HUDEP-2 (cell line): ENCODE results near the gene TRIM38.
"Not testable (repeated sequence)": the region's sequence is repeated elsewhere in the genome, so short reads cannot be mapped to it uniquely, and the experiment has no call there.

ENCODE experiments used
- DNase-seq, 76 experiments: peaks; one replicate each; lab custom pipeline; 2025; ENCODE audit not compliant: unreplicated experiment in 76 of 76; lab: John Stamatoyannopoulos, UW

Gene TRIM38

DNA sequence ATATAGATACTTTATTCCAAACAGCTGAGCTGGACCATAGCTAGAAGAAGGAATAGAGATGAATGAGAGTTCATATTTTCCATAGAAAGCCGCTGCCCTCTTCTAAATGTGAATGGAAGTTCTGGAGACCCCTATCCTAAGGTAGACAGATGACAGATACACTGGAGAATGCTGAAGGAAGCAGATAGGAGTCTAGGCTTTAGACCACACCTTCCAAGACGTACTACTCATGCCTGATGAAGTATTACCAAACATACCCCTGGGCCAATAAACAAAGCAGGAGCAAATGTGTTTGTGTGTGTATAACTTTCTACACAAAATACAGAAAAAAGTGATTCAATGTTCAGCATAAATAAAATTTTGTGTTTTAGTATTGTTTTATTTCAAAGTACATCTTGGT lies 23.0 kb upstream of the TRIM38 start:
- no peak for DNase-seq

DNA sequence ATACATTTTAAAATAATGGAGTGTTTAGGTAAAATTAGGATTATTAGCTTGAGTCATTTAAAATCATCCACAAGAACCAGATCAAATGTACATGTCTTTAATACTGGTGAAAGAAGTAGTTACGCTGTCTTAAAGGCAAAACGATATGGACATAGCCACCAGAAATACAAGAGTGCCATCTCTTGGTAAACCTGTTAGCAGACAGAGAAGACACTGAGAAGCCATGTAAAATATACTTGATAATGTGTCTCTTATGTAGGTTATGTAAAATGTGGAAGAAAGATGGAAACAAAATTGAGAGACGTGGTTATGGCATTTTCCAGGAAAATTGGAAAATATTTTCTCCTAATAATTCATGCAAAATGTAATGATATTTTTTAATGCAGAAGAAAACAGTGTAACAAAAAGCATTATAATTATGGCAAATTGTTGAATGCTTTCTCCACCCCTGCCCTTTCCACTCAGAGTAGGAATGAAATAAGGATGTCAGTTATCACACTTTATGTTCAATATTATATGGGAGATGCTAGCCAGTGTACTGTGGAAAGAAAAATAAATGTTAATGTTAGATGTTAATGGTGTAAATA lies 19.9 kb upstream of the TRIM38 start:
- peak in 20 of 76 experiments; percentile 10 to 58 (median 37) for DNase-seq

GRCh38 chr6:25943887-25944286 lies 18.7 kb upstream of the TRIM38 start:
- DNase-seq: no peak

DNA sequence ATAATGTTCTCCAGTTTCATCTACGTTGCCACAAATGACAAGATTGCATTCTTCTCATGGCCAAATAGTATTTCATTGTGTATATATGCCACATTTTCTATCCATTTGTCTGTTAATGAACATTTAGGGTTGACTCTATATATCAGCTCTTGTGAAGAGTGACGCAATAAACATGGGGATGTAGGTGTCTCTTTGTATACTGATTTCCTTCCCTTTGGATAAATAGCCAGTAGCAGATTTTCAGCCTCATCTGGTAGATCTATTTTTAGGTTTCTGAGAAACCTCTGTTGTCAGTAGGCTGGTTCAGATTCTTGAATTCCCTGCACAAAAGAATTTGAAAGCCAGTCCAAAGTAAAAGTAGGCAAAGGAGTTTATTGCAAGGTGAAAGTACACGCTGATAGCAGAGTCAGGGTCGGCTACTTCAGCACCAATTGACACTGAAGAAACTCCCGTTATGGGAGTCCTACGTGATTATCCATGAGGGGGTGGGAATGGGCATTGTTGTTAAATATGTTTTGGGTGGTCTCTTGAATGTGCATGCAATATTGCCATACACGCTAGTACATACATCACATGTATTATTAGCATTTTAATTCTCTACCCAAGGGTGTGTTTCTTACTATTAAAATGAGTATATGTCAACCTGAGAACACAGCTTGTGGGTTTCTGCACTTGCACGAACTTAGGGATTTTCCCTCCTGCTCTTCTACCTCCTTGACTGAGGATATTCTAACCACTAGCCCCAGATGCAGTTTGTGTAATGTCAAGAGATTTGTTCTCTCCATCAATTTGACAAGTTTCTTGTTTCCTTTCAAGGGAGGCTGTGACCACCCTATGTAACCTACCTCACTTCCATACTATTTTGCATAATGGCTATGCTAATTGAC lies 17.7 kb upstream of the TRIM38 start:
- DNase-seq: no peak

DNA sequence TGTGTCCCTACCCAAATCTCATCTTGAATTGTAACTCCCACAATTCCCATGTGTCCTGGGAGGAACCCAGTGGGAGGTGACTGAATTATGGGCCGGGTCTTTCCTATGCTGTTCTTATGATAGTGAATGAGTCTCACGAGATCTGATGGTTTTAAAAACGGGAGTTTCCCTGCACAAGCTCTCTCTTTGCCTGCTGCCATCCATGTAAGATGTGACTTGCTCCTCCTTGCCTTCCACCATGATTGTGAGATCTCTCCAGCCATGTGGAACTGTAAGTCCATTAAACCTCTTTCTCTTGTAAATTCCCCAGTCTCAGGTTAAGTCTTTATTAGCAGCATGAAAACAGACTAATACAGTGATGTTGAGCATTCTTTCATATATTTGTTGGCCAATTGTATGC lies 16.9 kb upstream of the TRIM38 start:
- DNase-seq: not testable (repeated sequence)

DNA sequence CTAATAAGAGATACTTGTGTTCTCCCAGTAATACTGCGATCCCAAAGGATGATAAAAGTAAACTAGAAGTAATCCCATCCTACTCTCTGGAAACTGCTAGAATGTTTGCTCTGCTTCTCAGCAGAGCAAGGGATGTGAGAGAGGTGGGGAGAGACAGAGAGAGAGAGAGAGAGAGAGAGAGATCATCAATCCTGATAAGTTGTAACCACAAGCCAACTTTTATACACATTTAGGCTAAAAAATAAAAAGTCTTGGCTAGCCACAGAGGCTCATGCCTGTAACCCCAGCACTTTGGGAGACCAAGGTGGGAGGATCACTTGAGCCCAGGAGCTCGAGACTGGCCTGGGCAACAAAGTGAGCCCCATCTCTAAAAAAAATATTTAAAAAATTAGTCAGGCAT lies 16.0 kb upstream of the TRIM38 start:
- no peak for DNase-seq

DNA sequence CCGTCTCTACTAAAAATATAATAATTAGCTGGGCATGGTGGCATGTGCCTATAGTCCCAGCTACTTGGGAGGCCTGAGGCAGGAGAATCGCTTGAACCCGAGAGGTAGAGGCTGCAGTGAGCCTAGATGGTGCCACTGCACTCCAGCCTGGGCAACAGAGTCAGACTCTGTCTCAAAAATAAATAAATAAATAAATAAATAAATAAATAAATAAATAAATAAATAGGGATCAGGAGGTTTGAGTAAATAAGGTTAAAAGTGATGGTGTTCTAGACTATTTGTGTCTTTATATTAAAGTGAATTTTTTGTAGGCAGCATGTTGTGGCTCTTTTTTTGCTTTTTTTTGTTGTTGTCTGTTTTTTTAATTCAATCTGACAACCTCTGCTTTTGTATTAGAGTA lies 15.1 kb upstream of the TRIM38 start:
- not testable (repeated sequence) for DNase-seq

GRCh38 chr6:25949695-25950094 lies 12.9 kb upstream of the TRIM38 start:
- no peak for DNase-seq

DNA sequence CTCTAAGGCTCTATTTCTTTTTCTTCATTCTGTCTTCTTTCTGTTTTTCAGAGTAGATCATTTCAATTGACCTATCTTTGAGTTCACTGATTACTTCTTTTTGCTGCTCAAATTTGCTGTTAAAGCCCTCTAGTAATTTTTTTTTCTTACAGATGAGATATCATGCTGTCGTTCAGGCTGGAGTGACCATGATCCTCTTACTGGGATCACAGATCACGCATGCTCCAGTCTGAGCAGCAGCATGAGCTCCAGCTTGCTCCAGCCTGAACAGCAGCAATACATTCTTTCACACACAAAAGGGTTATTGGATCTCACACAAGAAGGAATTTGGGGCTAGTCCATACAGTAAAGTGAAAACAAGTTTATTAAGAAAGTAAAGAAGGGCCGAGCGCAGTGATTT lies 12.3 kb upstream of the TRIM38 start:
- DNase-seq: no peak

GRCh38 chr6:25951296-25952032 lies 11.1 kb upstream of the TRIM38 start:
- DNase-seq: no peak

- no peak for DNase-seq
Measured at GRCh38 chr6:25952535-25952934, 10.1 kb upstream of the TRIM38 start.

DNA sequence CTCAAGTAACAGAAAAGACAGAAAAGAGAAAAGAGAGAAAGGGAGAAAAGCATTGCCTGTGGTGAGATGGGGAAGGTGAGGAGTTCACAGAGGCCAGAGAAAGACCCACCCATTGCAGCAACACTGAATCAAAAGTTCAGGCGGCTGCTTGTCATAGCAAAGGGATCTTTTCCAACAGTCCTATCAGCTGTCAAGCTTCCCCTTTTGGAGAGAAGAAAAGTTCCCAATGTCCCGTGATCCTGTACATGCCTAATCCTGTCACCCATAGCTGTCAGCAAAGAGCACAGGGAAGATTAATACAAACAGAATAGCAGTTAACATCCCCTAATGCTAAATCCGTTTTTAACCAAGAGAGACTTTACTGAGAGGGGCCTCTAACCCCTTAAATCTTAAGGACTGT lies 8.9 kb upstream of the TRIM38 start:
- DNase-seq: no peak

GRCh38 chr6:25954756-25955155 lies 7.8 kb upstream of the TRIM38 start:
- no peak for DNase-seq

DNA sequence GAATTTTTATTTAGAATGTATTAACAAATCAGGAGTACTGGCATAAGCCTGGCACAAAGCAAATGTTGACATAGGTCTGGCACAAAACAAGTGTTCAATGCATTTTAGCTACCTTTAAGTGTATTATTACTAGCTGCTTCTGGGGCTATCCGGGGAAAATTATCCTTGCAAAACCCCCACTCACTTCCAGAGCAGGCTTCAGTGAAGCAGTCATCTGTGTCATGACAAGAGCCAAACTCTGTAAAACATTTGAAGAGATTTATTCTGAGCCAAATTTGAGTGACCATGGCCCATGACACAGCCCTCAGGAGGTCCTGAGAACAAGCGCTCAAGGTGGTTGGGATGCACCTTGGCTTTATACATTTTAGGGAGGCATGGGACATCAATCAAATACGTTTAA lies 6.4 kb upstream of the TRIM38 start:
- no peak for DNase-seq

DNA sequence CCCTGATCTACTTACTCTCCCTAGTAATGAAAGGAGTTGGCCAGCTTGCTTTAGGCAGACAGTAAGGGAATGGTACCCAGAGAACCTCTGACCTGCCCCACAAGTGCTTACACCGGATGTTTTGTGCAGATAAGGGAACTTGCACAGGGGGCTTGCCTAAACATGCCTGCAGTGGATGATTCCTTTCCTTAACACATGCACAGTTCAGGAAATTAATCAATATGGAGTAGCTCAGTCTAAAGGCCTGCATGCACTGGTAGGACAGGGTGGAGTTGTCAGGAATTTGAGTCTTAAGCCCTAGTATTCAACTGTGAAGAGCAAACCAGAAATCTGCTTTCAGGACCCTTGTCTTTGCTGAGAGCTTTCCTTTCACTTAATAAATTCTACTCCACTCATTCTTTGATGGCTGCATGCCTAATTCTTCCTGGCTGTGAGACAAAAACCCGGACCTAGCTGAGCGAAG lies 3.9 kb upstream of the TRIM38 start:
- peak in 18 of 76 experiments; percentile 2 to 60 (median 22) for DNase-seq

- DNase-seq: no peak
Measured at GRCh38 chr6:25959890-25960536, 2.6 kb upstream of the TRIM38 start.

GRCh38 chr6:25960734-25961133 lies 1.9 kb upstream of the TRIM38 start:
- no peak for DNase-seq

DNA sequence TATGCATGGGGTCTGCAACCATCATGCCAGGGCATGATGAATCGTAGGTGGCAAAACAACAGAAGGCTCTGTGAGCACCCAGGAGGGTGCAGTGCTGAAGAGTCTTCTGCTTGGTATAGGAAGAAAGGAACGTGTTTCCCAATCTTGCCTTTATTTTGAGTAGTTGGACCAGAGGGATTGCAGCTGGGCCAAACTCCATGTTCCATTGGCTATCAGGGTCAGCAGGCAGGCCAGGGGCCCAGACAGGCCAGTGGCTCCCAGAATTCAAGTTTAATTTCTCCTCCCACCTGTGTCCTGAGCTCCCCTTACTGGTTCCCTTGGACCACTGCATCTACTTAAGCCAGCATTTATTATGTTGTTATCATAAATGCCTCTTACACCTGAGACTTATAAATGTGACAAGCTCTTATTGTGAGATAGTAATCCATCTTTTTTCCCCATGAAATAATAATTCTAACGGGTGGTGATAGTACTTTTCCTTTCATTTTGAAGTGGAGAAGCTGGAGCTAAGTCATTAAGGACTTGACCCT lies 918 bp upstream of the TRIM38 start:
- DNase-seq: no peak

DNA sequence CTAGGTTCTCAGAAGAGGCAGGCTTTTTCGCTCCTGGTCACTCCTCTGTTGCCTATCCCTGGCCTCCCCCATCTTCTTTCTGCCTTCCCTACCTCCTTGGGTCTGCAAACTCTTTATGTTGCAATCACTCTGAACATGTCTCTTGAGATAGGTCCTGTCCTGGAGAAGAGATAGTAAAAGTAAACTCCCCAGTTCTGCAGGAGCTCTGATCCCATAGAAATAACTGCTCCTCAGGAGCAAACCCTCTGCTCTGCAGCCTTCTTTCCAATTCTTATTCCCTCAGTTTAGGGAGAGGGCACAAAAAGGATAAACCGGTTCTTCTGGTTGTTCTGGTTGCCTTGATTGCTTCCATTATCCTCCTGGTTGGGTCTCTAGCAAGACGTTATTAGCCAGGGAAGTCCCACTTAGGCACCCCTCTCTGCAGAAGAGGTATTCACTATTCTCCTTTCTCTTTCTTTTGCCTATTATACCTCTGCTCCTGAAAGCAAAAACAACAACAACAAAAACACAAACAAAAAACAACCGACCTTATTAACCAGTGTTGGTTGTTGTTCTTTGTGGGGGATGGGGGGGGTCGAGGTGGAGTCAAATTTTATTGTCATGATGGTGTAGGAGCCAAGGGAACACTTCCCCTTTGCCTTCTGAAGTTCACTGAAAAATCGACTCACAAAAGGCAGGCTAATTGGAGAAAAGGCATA lies 973 bp downstream of the TRIM38 start:
- DNase-seq: peak in 1 of 76 experiments; percentile 15

- no peak for DNase-seq
Measured at GRCh38 chr6:25965058-25965457, 2.5 kb downstream of the TRIM38 start.
